Body of pancreas (tissue), 4 donors: Measurements from ENCODE around the gene CA5B. TPM values are rescaled to one million over a fixed set of nuclear protein-coding genes. Genes with fewer than 3 reads are reported as not detected.
"Not testable (repeated sequence)": the region's sequence is repeated elsewhere in the genome, so short reads cannot be mapped to it uniquely, and the experiment has no call there.

Experiments used
- ATAC-seq: fragments of 150-250 bp; one replicate; pipeline ENCODE4 v1.9.1; 2016
- DNase-seq, 4 donors: peaks; one replicate each; pipeline ENCODE4 v3.0.0-alpha.2; 2019
- H3K27ac ChIP-seq, 4 donors: fragments of 200-600 bp; sonication (generic); 1 replicate in 3 of 4; 2 replicates in 1 of 4; pipeline versions ENCODE4 v1.5.1 to v1.6.1; 2016 to 2019; ENCODE audit warnings: mild to moderate bottlenecking in 1 of 4, mixed read lengths in 1 of 4, moderate library complexity in 1 of 4
- H3K27me3 ChIP-seq, 2 donors: fragments of 200-600 bp; sonication (generic); one replicate each; pipeline ENCODE4 v1.6.0; 2016; ENCODE audit warnings: mild to moderate bottlenecking in 1 of 2
- H3K36me3 ChIP-seq, 2 donors: fragments of 200-600 bp; sonication (generic); replicated peaks in 1 of 2; 2 replicates each; pipeline ENCODE4 v1.5.1; 2016; ENCODE audit warnings: low read depth in 2 of 2; ENCODE audit not compliant: insufficient read depth in 1 of 2
- H3K4me1 ChIP-seq: fragments of 200-600 bp; sonication (generic); one replicate; pipeline ENCODE4 v1.6.0; 2016
- H3K4me3 ChIP-seq, 2 donors: fragments of 200-600 bp; sonication (generic); 1 replicate in 1 of 2; 2 replicates in 1 of 2; pipeline ENCODE4 v1.5.1; 2016 to 2019
- H3K9me3 ChIP-seq, 3 donors: fragments of 200-600 bp; sonication (generic); 1 replicate in 2 of 3; 2 replicates in 1 of 3; pipeline ENCODE4 v1.5.1; 2016
- CTCF ChIP-seq, 7 experiments: fragments of 450-650 bp in 4 of 7; fragments of 200-600 bp in 3 of 7; sonication (generic) in 3 of 7; IDR thresholded peaks; one replicate each; pipeline ENCODE4 v1.5.1; 2016 to 2019; ENCODE audit warnings: antibody characterized with exemption in 7 of 7
- POLR2A ChIP-seq, 3 donors: fragments of 450-650 bp; IDR thresholded peaks; one replicate each; pipeline ENCODE4 v1.6.1; 2016; ENCODE audit warnings: antibody characterized with exemption in 3 of 3, mild to moderate bottlenecking in 2 of 3
- WGBS, 2 donors: methylation state at CpG; one replicate each; pipeline ENCODE4 v1.1.5; 2017; 5-methylcytosine and 5-hydroxymethylcytosine counted together
- intact Hi-C: fragments of 100-400 bp; cut with DNase I; formaldehyde crosslinking; loops from one replicate; pipeline ENCODE4 v1.15.1; 2023
- total RNA-seq, 2 donors: library from RNA; depleted of rRNA; stranded (reverse); fragments of >200 nt; gene quantifications; one replicate each; pipeline ENCODE4 v1.1.0, GENCODE V29; 2016

The CA5B gene
- total RNA-seq, 2 donors from 2014 or later: 6.2 to 6.6 TPM

GRCh38 chrX:15745179-15745578, 7.1 kb downstream of the CA5B start:
- intact Hi-C loops: no loop called here
- WGBS, 2 donors: 74 to 90% methylated on average over 4 of the region's 4 CpGs
- Histone ChIP-seq H3K27ac (no peak overlapping the region), H3K36me3 (no peaks in the 10 kb centered on the region), H3K27me3 (no peaks in the 10 kb centered on the region), H3K9me3 (no peaks in the 10 kb centered on the region), H3K4me1 (peaks cover 6% of the 10 kb centered on the region), H3K4me3 (no peak overlapping the region)
- TF ChIP-seq POLR2A (IDR thresholded peaks at IDR 0.05) (no peak), CTCF (IDR thresholded peaks at IDR 0.05) (no peak)
- ATAC-seq (no peak), DNase-seq (no peak)

- intact Hi-C loops, H3K4me1 ChIP-seq, H3K27me3 ChIP-seq, H3K36me3 ChIP-seq, H3K9me3 ChIP-seq, H3K27ac ChIP-seq, ATAC-seq, DNase-seq, H3K4me3 ChIP-seq: not testable (repeated sequence)
- 73 to 87% methylated on average over 4 to 6 of the region's 6 CpGs for WGBS, 2 donors
Measured at GRCh38 chrX:15746651-15747050, 8.6 kb downstream of the CA5B start.

- Histone ChIP-seq H3K36me3 (no peaks in the 10 kb centered on the region), H3K27ac (no peak overlapping the region), H3K4me3 (no peak overlapping the region), H3K27me3 (no peaks in the 10 kb centered on the region), H3K9me3 (no peaks in the 10 kb centered on the region), H3K4me1 (peaks cover 6% of the 10 kb centered on the region)
- ATAC-seq (no peak), DNase-seq (no peak)
- TF ChIP-seq POLR2A (IDR thresholded peaks at IDR 0.05): no peak
- TF ChIP-seq CTCF (IDR thresholded peaks at IDR 0.05): no peak
- WGBS, 2 donors: 84 to 95% methylated on average over 10 to 13 of the region's 13 CpGs
- intact Hi-C loops: no loop called here
Measured at GRCh38 chrX:15747626-15748173, 9.6 kb downstream of the CA5B start.

GRCh38 chrX:15748841-15749240, 10.8 kb downstream of the CA5B start:
- Histone ChIP-seq H3K9me3 (no peaks in the 10 kb centered on the region), H3K27ac (no peak overlapping the region), H3K36me3 (no peaks in the 10 kb centered on the region), H3K27me3 (no peaks in the 10 kb centered on the region), H3K4me1 (peaks cover 6% of the 10 kb centered on the region), H3K4me3 (no peak overlapping the region)
- TF ChIP-seq POLR2A (IDR thresholded peaks at IDR 0.05) (no peak), CTCF (IDR thresholded peaks at IDR 0.05) (no peak)
- 83 to 92% methylated on average over 3 of the region's 3 CpGs for WGBS, 2 donors
- DNase-seq: no peak
- ATAC-seq: no peak
- intact Hi-C loops: no loop called here

GRCh38 chrX:15749642-15750610, 11.9 kb downstream of the CA5B start:
- H3K9me3 ChIP-seq: no peaks in the 10 kb centered on the region
- H3K27me3 ChIP-seq: no peaks in the 10 kb centered on the region
- 57 to 80% methylated on average over 7 of the region's 7 CpGs for WGBS, 2 donors
- no peaks in the 10 kb centered on the region for H3K4me1 ChIP-seq
- H3K4me3 ChIP-seq: no peak overlapping the region
- no peak for TF ChIP-seq CTCF (IDR thresholded peaks at IDR 0.05)
- TF ChIP-seq POLR2A (IDR thresholded peaks at IDR 0.05): no peak
- ATAC-seq (no peak), DNase-seq (peak in 1 of 4 donors; percentile 20)
- H3K36me3 ChIP-seq: no peaks in the 10 kb centered on the region
- peak overlapping the region in 1 of 4 donors; percentile 39 for H3K27ac ChIP-seq
- intact Hi-C loops: no loop called here
